Endodermal cell (in vitro differentiated cells): Measurements from ENCODE around the gene CSGALNACT2. TPM values are rescaled to one million over a fixed set of nuclear protein-coding genes. Genes with fewer than 3 reads are reported as not detected.

ENCODE experiments used
- DNase-seq: peaks from one replicate; pipeline ENCODE4 v3.0.0-alpha.2; 2017
- H3K27ac ChIP-seq: 2 replicates; pipeline ENCODE4 v1.5.1; 2013; ENCODE audit warnings: mild to moderate bottlenecking, low read depth, low read length, moderate library complexity
- H3K27me3 ChIP-seq: 2 replicates; pipeline ENCODE4 v1.6.1; 2013; ENCODE audit warnings: mild to moderate bottlenecking, low read length, moderate library complexity; ENCODE audit not compliant: insufficient read depth, control insufficient read depth, poor library complexity, severe bottlenecking
- H3K36me3 ChIP-seq: 2 replicates; pipeline ENCODE4 v1.7.0; 2013; ENCODE audit warnings: mild to moderate bottlenecking, low read length, moderate library complexity; ENCODE audit not compliant: control insufficient read depth, insufficient read depth
- H3K4me1 ChIP-seq: one replicate; pipeline ENCODE4 v1.7.0; 2013; ENCODE audit warnings: low read length; ENCODE audit not compliant: control insufficient read depth, insufficient read depth
- H3K4me3 ChIP-seq: 2 replicates; pipeline ENCODE4 v1.5.1; 2013; ENCODE audit warnings: mild to moderate bottlenecking, low read length, moderate library complexity
- H3K9ac ChIP-seq: 2 replicates; pipeline ENCODE4 v1.6.1; 2013; ENCODE audit warnings: mild to moderate bottlenecking, low read length, moderate library complexity; ENCODE audit not compliant: poor library complexity, severe bottlenecking; ENCODE audit errors: extremely low read depth
- H3K9me3 ChIP-seq: 2 replicates; pipeline ENCODE4 v1.6.1; 2013; ENCODE audit warnings: mild to moderate bottlenecking, low read length, moderate library complexity; ENCODE audit not compliant: control insufficient read depth
- H3K27ac Mint-ChIP-seq: 2 replicates; pipeline ENCODE4 v1.8.0; 2020; ENCODE audit warnings: mixed read lengths
- H3K27me3 Mint-ChIP-seq: 2 replicates; pipeline ENCODE4 v1.8.0; 2021; ENCODE audit warnings: mild to moderate bottlenecking, mixed read lengths; ENCODE audit not compliant: insufficient read depth
- H3K36me3 Mint-ChIP-seq: 2 replicates; pipeline ENCODE4 v1.8.0; 2020; ENCODE audit warnings: low read depth, mixed read lengths
- H3K4me1 Mint-ChIP-seq: 2 replicates; pipeline ENCODE4 v1.8.0; 2020; ENCODE audit warnings: mixed read lengths
- H3K4me3 Mint-ChIP-seq: 2 replicates; pipeline ENCODE4 v1.8.0; 2020; ENCODE audit warnings: mild to moderate bottlenecking, moderate library complexity, mixed read lengths
- H3K9me3 Mint-ChIP-seq: 2 replicates; pipeline ENCODE4 v1.8.0; 2020; ENCODE audit warnings: mild to moderate bottlenecking, mixed read lengths
- CTCF ChIP-seq: fragments of 200-600 bp; sonication (generic); conservative IDR thresholded peaks from 2 replicates; pipeline ENCODE4 v1.5.0; 2021; ENCODE audit warnings: antibody characterized with exemption, mild to moderate bottlenecking
- WGBS, 2 experiments: methylation state at CpG; one replicate each; pipeline versions ENCODE4 v1.1.5 to v1.1.7; 2013; ENCODE audit warnings: missing lambda C conversion rate in 2 of 2, mixed read lengths in 1 of 2; ENCODE audit not compliant: insufficient coverage in 1 of 2, insufficient read length in 1 of 2; 5-methylcytosine and 5-hydroxymethylcytosine counted together
- total RNA-seq, 2 donors: library from RNA; stranded (reverse); fragmentation: NEBNext Ultra II Directional in 1 of 2; extraction: Animal tissue kit (Norgen Biotek cat#: 25700) in 1 of 2; gene quantifications; 2 replicates in 1 of 2; 3 replicates in 1 of 2; pipeline ENCODE4 v1.2.1, GENCODE V29; 2021

CSGALNACT2 gene
- total RNA-seq, 2 donors from 2014 or later: 7.3 to 8.6 TPM

- TF ChIP-seq CTCF: no peak
- DNase-seq: peak; percentile 27
- H3K4me1 Mint-ChIP-seq: peaks cover 3% of the 10 kb centered on the region
- no peak overlapping the region for H3K9ac ChIP-seq
- peaks cover 33% of the 10 kb centered on the region for H3K27me3 ChIP-seq
- H3K27ac ChIP-seq: no peak overlapping the region
- H3K4me3 Mint-ChIP-seq: no peak overlapping the region
- H3K36me3 ChIP-seq: no peaks in the 10 kb centered on the region
- H3K4me3 ChIP-seq: no peak overlapping the region
- no peaks in the 10 kb centered on the region for H3K9me3 ChIP-seq
- 86 to 91% methylated on average over 9 to 19 of the region's 19 CpGs for WGBS, 2 experiments
- H3K27ac Mint-ChIP-seq: no peak overlapping the region
- H3K4me1 ChIP-seq: no peaks in the 10 kb centered on the region
- H3K27me3 Mint-ChIP-seq: peaks cover 40% of the 10 kb centered on the region
- no peaks in the 10 kb centered on the region for H3K36me3 Mint-ChIP-seq
- H3K9me3 Mint-ChIP-seq: no peaks in the 10 kb centered on the region
Measured at GRCh38 chr10:43233601-43234430, 95.6 kb downstream of the CSGALNACT2 start.

- Histone ChIP-seq H3K36me3 (no peaks in the 10 kb centered on the region), H3K27me3 (peaks cover 26% of the 10 kb centered on the region), H3K4me1 (no peaks in the 10 kb centered on the region), H3K27ac (no peak overlapping the region), H3K9ac (no peak overlapping the region), H3K4me3 (no peak overlapping the region), H3K9me3 (no peaks in the 10 kb centered on the region)
- no peak for TF ChIP-seq CTCF
- WGBS, 2 experiments: 88 to 91% methylated on average over 7 to 9 of the region's 9 CpGs
- H3K4me1 Mint-ChIP-seq: no peaks in the 10 kb centered on the region
- H3K36me3 Mint-ChIP-seq: no peaks in the 10 kb centered on the region
- no peak overlapping the region for H3K4me3 Mint-ChIP-seq
- DNase-seq: peak; percentile 28
- no peak overlapping the region for H3K27ac Mint-ChIP-seq
- peaks cover 5% of the 10 kb centered on the region for H3K9me3 Mint-ChIP-seq
- peaks cover 39% of the 10 kb centered on the region for H3K27me3 Mint-ChIP-seq
Measured at GRCh38 chr10:43234471-43235041, 96.3 kb downstream of the CSGALNACT2 start.

Other genes with a start within 250 kb of the CSGALNACT2 start
- 1 to 10 TPM; 1.2 to 3.5 TPM for gene RET, start 61.4 kb upstream of the CSGALNACT2 start, total RNA-seq
- gene RASGEF1A, start 128.6 kb downstream of the CSGALNACT2 start, total RNA-seq: 10 to 100 TPM in 1 of 2 donors, 1 to 10 TPM in 1; 8.1 to 13.4 TPM
- gene FXYD4, start 233.2 kb downstream of the CSGALNACT2 start, total RNA-seq: under 1 TPM in 1 of 2 donors, not detected in 1; 0.97 TPM